ENCODE data around the gene GFPT1.

Gene GFPT1

DNA sequence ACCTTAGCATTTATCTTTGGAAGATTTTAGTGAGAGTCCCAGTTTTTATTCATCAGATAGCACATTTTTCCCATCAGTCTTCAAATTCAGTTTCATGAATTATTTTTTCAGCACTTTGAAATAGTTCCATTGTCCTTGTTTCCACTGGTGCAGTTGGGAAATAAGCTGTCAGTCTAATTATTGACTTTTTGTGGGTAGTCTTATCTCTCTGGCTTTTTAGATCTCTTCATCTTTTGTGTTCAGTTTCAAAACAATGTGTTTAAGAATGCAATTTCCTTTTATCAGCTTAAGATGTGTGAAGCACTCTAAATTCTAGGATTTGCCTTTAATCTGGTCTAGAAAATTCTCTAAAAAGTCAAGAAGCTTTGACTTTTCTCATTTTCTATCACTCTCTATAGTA, 70.5 kb downstream of the GFPT1 start:
- DNase-seq (ENCODE audit: low spot score), result no peak

DNA sequence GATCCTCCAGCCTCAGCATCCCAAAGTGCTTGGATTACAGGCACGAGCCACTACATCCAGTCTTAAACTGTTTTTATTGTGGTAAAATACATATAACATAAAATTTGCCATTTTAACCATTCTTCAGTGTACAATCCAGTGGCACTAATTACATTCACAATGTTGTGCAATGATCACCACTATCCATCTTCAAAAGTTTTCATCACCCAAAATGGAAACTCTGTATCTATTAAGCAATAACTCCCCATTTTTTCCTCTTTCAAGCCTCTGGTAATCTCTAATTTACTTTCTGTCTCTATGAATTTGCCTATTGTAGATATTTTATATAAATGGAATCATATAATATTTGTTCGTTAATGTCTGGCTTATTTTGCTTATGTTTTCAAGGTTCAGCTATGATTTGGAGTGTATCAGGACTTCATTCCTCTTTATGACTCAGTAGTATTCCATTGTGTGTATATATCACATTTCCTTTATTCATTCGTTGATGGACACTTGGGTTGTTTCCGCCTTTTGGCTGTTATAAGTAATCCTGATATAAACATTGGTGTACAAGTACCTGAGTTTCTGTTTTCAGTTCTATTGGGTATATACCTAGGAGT, 71.8 kb downstream of the GFPT1 start:
- DNase-seq (ENCODE audit: low spot score), result no peak

DNA sequence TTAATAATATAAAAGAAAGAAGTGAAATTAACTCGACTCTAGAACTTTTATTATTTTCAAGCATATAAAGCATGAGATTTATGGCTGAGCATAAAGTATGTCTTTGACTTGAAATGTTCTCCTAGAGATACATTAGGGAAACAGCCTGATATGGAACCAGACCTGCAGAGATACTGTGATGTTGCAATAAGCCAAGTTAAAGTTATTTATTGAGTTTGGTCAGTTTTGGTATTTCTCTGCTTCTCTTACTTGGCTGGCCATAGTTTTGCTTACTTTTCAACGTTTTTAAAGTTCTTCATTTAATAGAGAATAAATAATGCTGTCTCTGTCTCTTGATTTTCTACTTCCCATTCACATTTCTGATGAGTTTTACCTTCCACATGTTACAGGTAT, 76.0 kb downstream of the GFPT1 start:
- DNase-seq (ENCODE audit: low spot score), result no peak

DNA sequence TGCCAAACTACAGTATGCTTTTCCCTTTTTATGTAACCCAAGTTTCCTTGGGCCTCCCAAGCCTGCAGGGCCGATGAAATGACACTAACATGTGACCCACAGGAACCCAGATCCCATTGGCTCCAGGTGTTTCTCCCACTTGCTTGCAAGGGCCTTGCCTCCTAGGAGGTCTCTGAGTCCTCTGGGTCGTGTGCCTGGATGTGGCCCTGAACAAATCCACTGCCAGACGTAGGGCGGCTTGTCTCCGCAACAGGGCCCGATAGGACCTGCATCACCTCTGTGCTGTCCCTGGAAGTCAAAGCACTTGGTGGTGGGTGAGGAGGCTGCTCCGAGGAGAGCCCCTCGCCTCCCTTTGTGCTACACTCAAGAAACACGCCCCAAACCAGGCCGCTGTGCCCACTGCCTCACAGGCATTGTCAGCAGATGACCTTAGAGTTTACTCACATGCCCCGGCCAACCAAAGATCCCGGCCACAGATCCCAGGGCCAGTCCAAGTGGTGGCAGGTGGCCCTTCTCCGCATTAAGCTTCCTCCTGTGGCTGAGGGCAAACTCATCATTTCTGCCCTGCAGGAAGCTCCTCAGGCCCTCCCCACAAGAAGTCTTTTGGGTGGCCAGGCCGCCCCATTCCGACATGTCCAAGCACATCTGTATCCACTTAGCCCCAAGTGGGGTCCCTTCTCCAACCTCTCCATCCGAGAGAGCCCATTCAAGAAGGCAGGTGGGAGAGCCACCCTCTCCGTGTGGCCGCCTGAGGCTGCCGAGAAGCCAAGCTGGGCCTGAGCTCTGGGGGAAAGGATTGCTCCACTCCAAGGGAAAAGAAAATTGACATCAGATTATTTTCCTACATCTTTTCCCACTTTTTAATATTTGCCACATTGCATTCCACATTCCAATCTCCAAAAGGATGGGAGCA, 76.7 kb downstream of the GFPT1 start:
- DNase-seq (ENCODE audit: low spot score), result no peak

GRCh38 chr2:69309351-69310110, 77.5 kb downstream of the GFPT1 start:
- DNase-seq (ENCODE audit: low spot score), result peak; percentile 37

- DNase-seq (ENCODE audit: low spot score), result no peak
These were observed 78.7 kb downstream of the GFPT1 start for GRCh38 chr2:69308338-69308737.

GRCh38 chr2:69307579-69308064, 79.4 kb downstream of the GFPT1 start:
- DNase-seq (ENCODE audit: low spot score), result no peak

DNA sequence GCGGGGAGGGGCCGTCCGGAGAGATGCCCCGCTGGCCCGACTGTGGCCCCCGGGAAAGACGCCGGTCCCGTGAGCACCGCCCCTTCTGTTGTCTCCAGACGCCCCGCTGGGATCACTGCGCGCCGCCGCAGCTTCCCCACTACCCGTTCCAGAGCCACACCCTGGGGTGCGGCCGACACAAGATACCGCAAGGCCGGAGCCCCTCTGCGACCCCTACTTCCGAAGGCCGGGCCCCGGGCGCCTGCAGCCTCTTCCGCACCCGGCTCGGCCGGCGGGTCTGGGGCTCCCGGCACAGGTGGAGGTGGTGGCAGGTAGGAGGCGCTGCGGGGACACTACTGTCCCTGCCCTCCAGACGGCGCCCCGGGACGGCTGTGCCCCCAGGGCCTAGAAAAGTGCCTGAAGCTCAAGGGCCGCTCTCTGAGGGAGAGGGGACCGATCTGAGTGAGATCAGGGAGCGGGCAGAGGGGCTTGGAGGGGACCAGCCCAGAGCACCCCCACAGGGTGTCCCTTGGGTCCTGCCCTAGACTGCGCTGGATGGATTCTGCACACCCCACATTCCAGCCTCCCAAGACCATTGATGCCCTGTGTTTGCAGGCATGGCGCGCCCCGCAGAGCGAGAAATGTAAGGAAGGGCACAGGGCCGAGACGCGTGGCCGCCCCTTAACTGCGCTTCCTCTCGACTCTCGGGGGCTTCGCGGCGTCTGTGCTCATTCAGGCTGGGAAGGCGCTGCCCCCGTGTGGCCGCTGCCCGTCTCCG, 80.0 kb downstream of the GFPT1 start:
- DNase-seq (ENCODE audit: low spot score), result peak; percentile 81

DNA sequence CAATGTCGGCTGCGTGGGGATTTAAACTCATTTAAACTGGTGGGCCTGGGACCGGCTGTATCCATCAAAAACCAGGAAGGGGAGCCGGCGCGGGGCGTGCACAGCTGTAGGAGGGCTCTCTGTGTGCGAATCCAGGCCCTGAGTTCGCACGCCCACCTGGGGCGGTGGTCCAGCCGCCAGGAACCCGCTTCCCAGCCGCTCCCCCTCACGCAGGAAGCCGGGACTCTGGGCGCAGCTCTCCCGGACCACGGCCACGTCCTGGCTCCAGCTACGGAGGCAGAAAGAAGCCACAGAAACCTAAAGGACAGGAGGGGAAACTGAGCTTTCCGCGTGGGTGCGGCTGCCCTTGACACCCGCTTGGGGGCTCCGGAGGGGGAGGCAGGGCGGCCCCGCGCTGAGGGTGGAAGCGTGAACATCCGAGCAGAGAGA, 80.6 kb downstream of the GFPT1 start:
- no peak for DNase-seq (ENCODE audit: low spot score)

DNA sequence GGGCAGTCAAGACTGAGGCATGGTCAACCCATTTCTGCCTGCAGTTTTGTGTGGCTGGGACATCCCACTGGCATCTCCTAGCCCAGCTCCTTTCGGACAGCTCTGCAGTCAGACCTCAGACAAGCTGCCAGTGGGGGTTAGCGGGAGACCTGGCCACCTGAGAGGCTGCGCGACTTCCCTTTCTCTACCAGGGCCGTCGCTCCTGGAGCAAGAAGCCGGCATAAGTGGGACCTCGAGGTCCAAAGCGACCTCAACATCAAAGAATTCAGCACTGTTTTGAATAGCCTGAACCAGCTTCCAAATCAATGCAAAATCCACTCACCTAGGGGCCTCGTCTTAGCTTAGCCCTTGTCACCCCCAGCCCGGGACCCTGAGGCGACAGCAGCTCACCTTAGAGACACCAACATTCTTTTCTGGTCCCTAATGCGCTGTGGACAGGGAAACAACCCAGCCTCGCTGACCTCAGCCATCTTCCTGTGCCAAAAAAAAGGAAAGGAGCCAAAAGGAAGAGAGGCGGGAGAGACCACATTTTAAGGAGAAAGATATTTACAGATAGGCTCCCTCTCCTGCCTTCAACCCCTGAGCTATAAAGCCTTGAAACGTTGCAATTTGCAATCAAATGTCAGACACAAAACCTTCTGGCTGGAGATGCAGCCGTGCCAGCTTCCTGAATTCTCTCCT, 81.2 kb downstream of the GFPT1 start:
- no peak for DNase-seq (ENCODE audit: low spot score)

- DNase-seq (ENCODE audit: low spot score), result no peak
These were observed 81.9 kb downstream of the GFPT1 start for GRCh38 chr2:69305166-69305565.

DNA sequence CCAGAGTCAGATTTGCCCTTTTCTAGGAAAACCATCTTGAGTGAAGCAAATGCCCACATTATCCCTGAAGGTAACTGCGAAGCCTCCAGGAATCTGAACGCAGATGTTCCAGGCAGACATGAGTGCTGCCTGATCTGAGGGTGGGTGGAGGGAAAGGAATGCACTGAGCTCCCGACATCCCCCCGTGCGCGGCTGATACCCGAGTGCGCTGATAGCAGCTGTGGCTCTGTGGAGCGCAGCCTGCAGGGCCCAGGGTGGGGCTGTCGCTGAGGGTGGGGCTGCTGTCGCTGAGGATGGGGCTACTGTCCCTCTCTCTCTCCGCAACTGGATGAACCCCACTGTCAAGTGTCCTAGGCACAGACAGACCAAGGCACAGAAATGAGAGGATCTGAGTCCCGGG, 82.4 kb downstream of the GFPT1 start:
- no peak for DNase-seq (ENCODE audit: low spot score)

- DNase-seq (ENCODE audit: low spot score), result no peak
These were observed 86.4 kb downstream of the GFPT1 start for GRCh38 chr2:69300650-69301049.

GRCh38 chr2:69299772-69300516, 87.1 kb downstream of the GFPT1 start:
- DNase-seq (ENCODE audit: low spot score), result no peak

GRCh38 chr2:69298862-69299261, 88.2 kb downstream of the GFPT1 start:
- no peak for DNase-seq (ENCODE audit: low spot score)

DNA sequence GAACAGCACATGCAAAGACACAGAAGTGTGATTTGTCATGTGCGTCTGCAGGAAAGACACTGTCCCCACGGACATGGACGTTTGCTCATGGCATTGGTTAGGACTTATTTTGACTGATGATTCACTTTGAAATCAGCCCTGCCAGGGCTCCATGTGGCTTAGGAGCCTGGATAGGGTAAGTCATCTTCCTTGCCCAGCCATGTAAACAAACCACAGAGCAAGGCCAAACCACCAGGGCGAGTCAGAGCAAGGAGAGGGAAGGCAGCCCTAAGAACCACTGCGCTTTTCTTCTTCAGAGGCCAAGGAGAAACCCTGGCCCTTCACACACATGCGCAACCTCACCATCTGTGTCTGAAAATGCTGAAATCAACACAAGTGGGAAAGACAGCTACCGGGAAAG, 88.8 kb downstream of the GFPT1 start:
- DNase-seq (ENCODE audit: low spot score), result peak; percentile 45

GRCh38 chr2:69297216-69297615, 89.8 kb downstream of the GFPT1 start:
- no peak for DNase-seq (ENCODE audit: low spot score)

DNA sequence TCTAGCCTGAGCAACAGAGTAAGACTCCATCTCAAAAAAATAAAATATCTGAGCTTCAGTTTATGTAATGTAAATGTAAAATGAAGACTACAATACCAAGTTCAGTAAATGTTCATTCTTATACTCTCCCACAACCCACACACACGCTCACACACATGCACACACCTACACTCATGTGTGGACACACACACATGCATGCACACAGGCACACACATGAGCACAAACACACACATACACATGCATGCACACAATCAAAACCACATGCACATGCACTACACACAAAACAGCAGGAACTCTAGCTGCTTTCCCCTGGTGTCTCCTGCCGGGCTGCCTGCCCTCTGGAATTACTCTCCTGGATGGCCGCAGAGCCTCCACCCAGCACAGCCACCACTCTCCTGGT, 90.6 kb downstream of the GFPT1 start:
- DNase-seq (ENCODE audit: low spot score), result no peak

DNA sequence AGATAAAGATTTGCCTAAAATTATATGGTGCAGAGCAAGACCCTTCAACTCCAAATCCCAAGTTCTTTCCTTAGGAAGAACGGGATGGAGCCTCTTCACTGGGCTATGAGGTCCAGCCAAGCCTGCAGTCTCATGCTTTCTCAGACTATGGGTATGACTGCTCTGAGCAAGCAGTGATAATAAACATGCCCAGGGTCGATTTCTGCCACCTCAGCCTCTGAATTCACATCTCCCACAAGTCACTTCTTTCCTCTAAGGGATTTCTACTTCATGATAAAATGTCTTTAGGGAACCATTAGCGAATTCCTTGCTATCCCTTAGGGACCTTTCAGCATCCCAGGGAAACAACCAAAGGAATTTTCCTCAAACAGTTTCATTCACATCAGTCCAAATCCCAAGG, 94.8 kb downstream of the GFPT1 start:
- DNase-seq (ENCODE audit: low spot score), result no peak

DNA sequence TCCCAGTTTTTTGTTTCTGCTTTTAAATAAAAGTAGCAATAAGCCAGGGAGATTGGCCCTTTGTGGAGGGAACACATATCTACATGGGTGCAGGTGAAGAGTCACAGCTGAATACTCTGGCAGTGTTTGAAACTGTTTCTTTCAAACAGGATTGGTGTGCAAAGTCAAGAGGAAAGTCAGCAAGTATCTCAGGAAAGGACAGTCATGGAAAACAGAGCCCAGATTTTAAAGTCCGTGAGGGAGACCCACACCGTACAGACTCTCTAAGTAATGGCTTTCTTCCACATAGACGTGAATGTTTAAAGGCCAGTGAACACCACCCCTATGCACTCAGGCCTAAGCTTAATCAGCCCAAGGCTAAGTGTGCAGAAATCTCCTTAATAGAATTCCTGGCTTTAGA, 95.3 kb downstream of the GFPT1 start:
- DNase-seq (ENCODE audit: low spot score), result no peak

Data from SW480 (cell line).